Caco-2 (cell line): ENCODE data around the gene RAD51B. TPM values are rescaled to one million over a fixed set of nuclear protein-coding genes. Genes with fewer than 3 reads are reported as not detected.

Experiments used
- BruUV-seq: library from RNA; stranded (reverse); fragments of 400-500 nt; replicated peaks from 2 replicates; lab custom pipeline; 2021; lab: Mats Ljungman, UMichigan
- CTCF ChIA-PET: fragments of 300-600 bp; sonication (Branson Sonifier 250); formaldehyde crosslinking; loops from one replicate; lab custom pipeline; 2022; ENCODE audit warnings: antibody characterized with exemption; lab: Charles Lee
- POLR2A ChIA-PET: fragments of 300-600 bp; sonication (Branson Sonifier 250); formaldehyde crosslinking; loops from one replicate; lab custom pipeline; 2022; ENCODE audit warnings: antibody characterized with exemption; lab: Charles Lee
- DNase-seq, 2 experiments: peaks; one replicate each; pipeline versions ENCODE4 v3.0.0 to v3.0.0-alpha.2; 2020 to 2022
- H3K27me3 ChIP-seq: replicated peaks from 2 replicates; pipeline ENCODE4 v1.6.0; 2011; ENCODE audit warnings: low read length; ENCODE audit not compliant: control insufficient read depth, insufficient read depth
- H3K36me3 ChIP-seq: 2 replicates; pipeline ENCODE4 v1.5.1; 2011; ENCODE audit warnings: low read length; ENCODE audit not compliant: control insufficient read depth, insufficient read depth
- H3K4me1 ChIP-seq: fragments of 250-450 bp; sonication (Bioruptor Pico); 2 replicates; pipeline ENCODE4 v1.5.1; 2020; ENCODE audit warnings: mild to moderate bottlenecking
- H3K4me3 ChIP-seq: 2 replicates; pipeline ENCODE4 v1.5.1; 2011; ENCODE audit warnings: low read depth, mild to moderate bottlenecking, control low read depth, low read length
- H3K9me3 ChIP-seq: fragments of 250-450 bp; sonication (Bioruptor Pico); 2 replicates; pipeline ENCODE4 v1.5.1; 2020; ENCODE audit warnings: mild to moderate bottlenecking, moderate library complexity
- H3K27ac Mint-ChIP-seq: one replicate; pipeline ENCODE4 v1.8.0; 2022; ENCODE audit warnings: mixed read lengths; ENCODE audit not compliant: unreplicated experiment
- H3K27me3 Mint-ChIP-seq: one replicate; pipeline ENCODE4 v1.8.0; 2022; ENCODE audit warnings: mixed read lengths; ENCODE audit not compliant: insufficient read depth, unreplicated experiment
- H3K36me3 Mint-ChIP-seq: one replicate; pipeline ENCODE4 v1.8.0; 2022; ENCODE audit warnings: mild to moderate bottlenecking, mixed read lengths; ENCODE audit not compliant: insufficient read depth, unreplicated experiment
- H3K4me1 Mint-ChIP-seq: one replicate; pipeline ENCODE4 v1.8.0; 2022; ENCODE audit warnings: low read depth, mixed read lengths; ENCODE audit not compliant: unreplicated experiment
- H3K4me3 Mint-ChIP-seq: one replicate; pipeline ENCODE4 v1.8.0; 2022; ENCODE audit warnings: mild to moderate bottlenecking, moderate library complexity, mixed read lengths; ENCODE audit not compliant: unreplicated experiment
- H3K9me3 Mint-ChIP-seq: one replicate; pipeline ENCODE4 v1.8.0; 2022; ENCODE audit warnings: mixed read lengths; ENCODE audit not compliant: unreplicated experiment
- intact Hi-C: fragments of 100-400 bp; cut with micrococcal nuclease; formaldehyde crosslinking; loops from one replicate; pipeline ENCODE4 v1.10.0; 2022; ENCODE audit not compliant: unreplicated experiment
- total RNA-seq: library from RNA; stranded (reverse); gene quantifications from 2 replicates; pipeline ENCODE4 v1.2.3, GENCODE V29; 2022
- TF ChIP-seq, protein P1 (sequence below), 2 experiments: fragments of 200-600 bp in 1 of 2; IDR thresholded peaks; 1 replicate in 1 of 2; 2 replicates in 1 of 2; pipeline versions ENCODE4 v1.5.1 to v1.8.0; 2011 to 2022; ENCODE audit warnings: antibody characterized with exemption in 1 of 2, control low read depth in 1 of 2, inconsistent platforms in 1 of 2, low read depth in 1 of 2, low read length in 1 of 2, mild to moderate bottlenecking in 1 of 2, moderate library complexity in 1 of 2; ENCODE audit not compliant: insufficient read depth in 1 of 2, severe bottlenecking in 1 of 2, unreplicated experiment in 1 of 2

Gene RAD51B
- total RNA-seq, 1 experiment from 2014 or later: 16.7 TPM

DNA sequence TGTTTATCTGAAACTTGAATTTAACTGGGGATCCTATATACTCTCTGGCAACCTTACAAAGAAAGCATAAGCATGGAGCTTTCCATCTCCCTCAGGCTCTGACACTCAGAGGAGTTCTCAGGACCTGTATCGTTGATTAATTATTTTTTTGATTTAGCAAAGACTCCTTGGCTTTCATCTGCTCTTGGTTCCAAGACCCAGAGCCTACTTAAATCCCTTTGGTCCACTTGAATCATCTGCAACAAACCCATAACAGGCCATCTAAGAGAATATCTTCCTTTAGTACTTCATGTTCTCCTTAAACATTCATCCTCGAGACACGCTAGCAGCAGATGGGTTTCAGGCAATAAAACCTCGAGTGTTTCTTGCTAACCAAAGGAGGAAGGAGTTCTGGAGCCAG is 887.9 kb downstream of the RAD51B start:
- Mint-ChIP-seq H3K4me1 (peaks cover 16% of the 10 kb centered on the region), H3K27me3 (no peaks in the 10 kb centered on the region), H3K36me3 (no peaks in the 10 kb centered on the region), H3K4me3 (no peak overlapping the region), H3K27ac (no peak overlapping the region), H3K9me3 (no peaks in the 10 kb centered on the region)
- intact Hi-C loops: no loop called here
- Histone ChIP-seq H3K4me3 (no peak overlapping the region), H3K36me3 (no peaks in the 10 kb centered on the region), H3K9me3 (no peaks in the 10 kb centered on the region), H3K4me1 (no peaks in the 10 kb centered on the region), H3K27me3 (no peaks in the 10 kb centered on the region)
- ChIA-PET POLR2A (no interaction called here), CTCF (no interaction called here)
- DNase-seq: no peak
- no TSS peak for BruUV-seq
- TF ChIP-seq, protein P1, sequence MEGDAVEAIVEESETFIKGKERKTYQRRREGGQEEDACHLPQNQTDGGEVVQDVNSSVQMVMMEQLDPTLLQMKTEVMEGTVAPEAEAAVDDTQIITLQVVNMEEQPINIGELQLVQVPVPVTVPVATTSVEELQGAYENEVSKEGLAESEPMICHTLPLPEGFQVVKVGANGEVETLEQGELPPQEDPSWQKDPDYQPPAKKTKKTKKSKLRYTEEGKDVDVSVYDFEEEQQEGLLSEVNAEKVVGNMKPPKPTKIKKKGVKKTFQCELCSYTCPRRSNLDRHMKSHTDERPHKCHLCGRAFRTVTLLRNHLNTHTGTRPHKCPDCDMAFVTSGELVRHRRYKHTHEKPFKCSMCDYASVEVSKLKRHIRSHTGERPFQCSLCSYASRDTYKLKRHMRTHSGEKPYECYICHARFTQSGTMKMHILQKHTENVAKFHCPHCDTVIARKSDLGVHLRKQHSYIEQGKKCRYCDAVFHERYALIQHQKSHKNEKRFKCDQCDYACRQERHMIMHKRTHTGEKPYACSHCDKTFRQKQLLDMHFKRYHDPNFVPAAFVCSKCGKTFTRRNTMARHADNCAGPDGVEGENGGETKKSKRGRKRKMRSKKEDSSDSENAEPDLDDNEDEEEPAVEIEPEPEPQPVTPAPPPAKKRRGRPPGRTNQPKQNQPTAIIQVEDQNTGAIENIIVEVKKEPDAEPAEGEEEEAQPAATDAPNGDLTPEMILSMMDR (IDR thresholded peaks at IDR 0.05; ENCODE audit: insufficient read depth in 1 of 2, low read depth in 1 of 2, low read length in 1 of 2, severe bottlenecking in 1 of 2, unreplicated experiment in 1 of 2): no peak

DNA sequence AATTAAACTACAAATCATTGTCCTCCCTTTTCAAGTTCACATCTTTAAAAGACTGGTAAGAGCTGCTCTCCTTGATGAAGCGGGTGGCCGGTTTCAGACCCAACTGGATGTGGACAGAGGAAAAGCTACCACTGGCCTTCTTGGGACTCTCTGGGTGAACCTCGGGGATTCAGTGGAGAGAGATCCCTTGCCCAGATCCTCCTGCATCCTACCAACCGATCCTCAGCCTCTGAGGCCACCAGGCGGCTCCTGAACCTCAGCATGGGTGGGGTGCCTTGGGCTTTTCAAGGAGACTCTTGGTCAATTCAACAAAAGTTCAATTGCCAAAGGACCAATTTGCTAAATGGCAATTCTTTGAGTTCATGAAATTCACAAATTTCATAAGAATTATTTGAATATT is 888.8 kb downstream of the RAD51B start:
- H3K27me3 ChIP-seq: no peaks in the 10 kb centered on the region
- Mint-ChIP-seq H3K27ac (no peak overlapping the region), H3K36me3 (no peaks in the 10 kb centered on the region), H3K4me1 (peaks cover 16% of the 10 kb centered on the region), H3K9me3 (no peaks in the 10 kb centered on the region), H3K4me3 (no peak overlapping the region), H3K27me3 (no peaks in the 10 kb centered on the region)
- H3K4me1 ChIP-seq: no peaks in the 10 kb centered on the region
- H3K9me3 ChIP-seq: no peaks in the 10 kb centered on the region
- no peaks in the 10 kb centered on the region for H3K36me3 ChIP-seq
- intact Hi-C loops: no loop called here
- H3K4me3 ChIP-seq: no peak overlapping the region
- no TSS peak for BruUV-seq
- TF ChIP-seq, protein P1 (IDR thresholded peaks at IDR 0.05; ENCODE audit: insufficient read depth in 1 of 2, low read depth in 1 of 2, low read length in 1 of 2, severe bottlenecking in 1 of 2, unreplicated experiment in 1 of 2): no peak
- ChIA-PET POLR2A (no interaction called here), CTCF (no interaction called here)
- no peak for DNase-seq

GRCh38 chr14:68709007-68709406 is 889.4 kb downstream of the RAD51B start:
- intact Hi-C loops: no loop called here

More at GRCh38 chr14:68709007-68709406, 889.4 kb downstream of the RAD51B start:
- no peak overlapping the region for H3K27ac Mint-ChIP-seq
- peaks cover 19% of the 10 kb centered on the region for H3K4me1 Mint-ChIP-seq
- H3K4me3 ChIP-seq: no peak overlapping the region
- no peaks in the 10 kb centered on the region for H3K27me3 Mint-ChIP-seq
- H3K4me1 ChIP-seq: no peaks in the 10 kb centered on the region
- no peaks in the 10 kb centered on the region for H3K9me3 ChIP-seq
- POLR2A ChIA-PET: no interaction called here
- CTCF ChIA-PET: no interaction called here
- TF ChIP-seq, protein P1 (IDR thresholded peaks at IDR 0.05; ENCODE audit: insufficient read depth in 1 of 2, low read depth in 1 of 2, low read length in 1 of 2, severe bottlenecking in 1 of 2, unreplicated experiment in 1 of 2): no peak
- no TSS peak for BruUV-seq
- no peak for DNase-seq
- no peaks in the 10 kb centered on the region for H3K9me3 Mint-ChIP-seq
- no peaks in the 10 kb centered on the region for H3K27me3 ChIP-seq
- no peak overlapping the region for H3K4me3 Mint-ChIP-seq
- no peaks in the 10 kb centered on the region for H3K36me3 ChIP-seq
- no peaks in the 10 kb centered on the region for H3K36me3 Mint-ChIP-seq
